Caki2 (cell line): ENCODE results near the gene SRC. TPM values are rescaled to one million over a fixed set of nuclear protein-coding genes. Genes with fewer than 3 reads are reported as not detected.
"Not testable (repeated sequence)": the region's sequence is repeated elsewhere in the genome, so short reads cannot be mapped to it uniquely, and the experiment has no call there.

Experiments
- DNase-seq: peaks from one replicate; pipeline ENCODE4 v3.0.0-alpha.2; 2015; ENCODE audit warnings: low read depth
- in situ Hi-C: cut with HindIII; loops from 2 replicates; pipeline ENCODE4 v1.10.0; 2016; ENCODE audit warnings: low sequenced_read_pairs, low pct_unique_long_range_greater_than_20kb, mixed read lengths
- total RNA-seq: library from RNA; depleted of rRNA; stranded (reverse); fragments of >200 nt; shearing (Covaris generic); gene quantifications from 2 replicates; pipeline ENCODE4 v1.2.3, GENCODE V29; 2014; ENCODE audit warnings: low replicate concordance

Gene SRC
- total RNA-seq, 1 experiment from 2014 or later = 153 TPM

GRCh38 chr20:37331060-37331857, 14.7 kb upstream of the SRC start:
- no peak for DNase-seq
- in situ Hi-C loops = no loop called here

GRCh38 chr20:37333130-37333847, 12.7 kb upstream of the SRC start:
- no peak for DNase-seq
- in situ Hi-C loops = no loop called here

GRCh38 chr20:37333848-37334318, 12.1 kb upstream of the SRC start:
- DNase-seq = no peak
- in situ Hi-C loops = no loop called here

- DNase-seq = no peak
- in situ Hi-C loops = no loop called here
Observed at GRCh38 chr20:37334450-37334849, 11.5 kb upstream of the SRC start.

GRCh38 chr20:37335642-37336368, 10.1 kb upstream of the SRC start:
- peak; percentile 42 for DNase-seq
- in situ Hi-C loops = no loop called here

- DNase-seq = no peak
- in situ Hi-C loops = no loop called here
Observed at GRCh38 chr20:37336369-37337207, 9.4 kb upstream of the SRC start.

- no peak for DNase-seq
- in situ Hi-C loops = no loop called here
Observed at GRCh38 chr20:37337208-37337991, 8.5 kb upstream of the SRC start.

- in situ Hi-C loops = not testable (repeated sequence)
Observed at GRCh38 chr20:37338380-37338779, 7.6 kb upstream of the SRC start.

GRCh38 chr20:37339208-37339607, 6.7 kb upstream of the SRC start:
- DNase-seq = no peak
- in situ Hi-C loops = no loop called here

More at GRCh38 chr20:37338380-37338779, 7.6 kb upstream of the SRC start:
- not testable (repeated sequence) for DNase-seq

- in situ Hi-C loops, DNase-seq: not testable (repeated sequence)
Observed at GRCh38 chr20:37339764-37340109, 6.2 kb upstream of the SRC start.

- in situ Hi-C loops = no loop called here
- no peak for DNase-seq
Observed at GRCh38 chr20:37340998-37341397, 4.9 kb upstream of the SRC start.

GRCh38 chr20:37341632-37342031, 4.3 kb upstream of the SRC start:
- DNase-seq = no peak
- in situ Hi-C loops = no loop called here

GRCh38 chr20:37342231-37343177, 3.4 kb upstream of the SRC start:
- in situ Hi-C loops = no loop called here
- DNase-seq = no peak

GRCh38 chr20:37343212-37343993, 2.5 kb upstream of the SRC start:
- DNase-seq = peak; percentile 69
- in situ Hi-C loops = no loop called here

GRCh38 chr20:37343994-37344355, 2.0 kb upstream of the SRC start:
- no peak for DNase-seq
- in situ Hi-C loops = no loop called here
